SK-MEL-5 (cell line): ENCODE results near the gene MYL11. TPM values are rescaled to one million over a fixed set of nuclear protein-coding genes. Genes with fewer than 3 reads are reported as not detected.

ENCODE experiments used
- DNase-seq: peaks from one replicate; pipeline ENCODE4 v3.0.0-alpha.2; 2016; ENCODE audit warnings: low read depth, low spot score
- in situ Hi-C: cut with HindIII; loops from 2 replicates; pipeline ENCODE4 v1.10.0; 2016; ENCODE audit warnings: low sequenced_read_pairs, high pct_unique_total_duplicates, low pct_unique_long_range_greater_than_20kb
- total RNA-seq: library from RNA; depleted of rRNA; stranded (reverse); fragments of >200 nt; shearing (Covaris generic); gene quantifications from 2 replicates; pipeline ENCODE4 v1.2.3, GENCODE V29; 2014

Gene MYL11
- total RNA-seq, 1 experiment from 2014 or later, result not detected

DNA sequence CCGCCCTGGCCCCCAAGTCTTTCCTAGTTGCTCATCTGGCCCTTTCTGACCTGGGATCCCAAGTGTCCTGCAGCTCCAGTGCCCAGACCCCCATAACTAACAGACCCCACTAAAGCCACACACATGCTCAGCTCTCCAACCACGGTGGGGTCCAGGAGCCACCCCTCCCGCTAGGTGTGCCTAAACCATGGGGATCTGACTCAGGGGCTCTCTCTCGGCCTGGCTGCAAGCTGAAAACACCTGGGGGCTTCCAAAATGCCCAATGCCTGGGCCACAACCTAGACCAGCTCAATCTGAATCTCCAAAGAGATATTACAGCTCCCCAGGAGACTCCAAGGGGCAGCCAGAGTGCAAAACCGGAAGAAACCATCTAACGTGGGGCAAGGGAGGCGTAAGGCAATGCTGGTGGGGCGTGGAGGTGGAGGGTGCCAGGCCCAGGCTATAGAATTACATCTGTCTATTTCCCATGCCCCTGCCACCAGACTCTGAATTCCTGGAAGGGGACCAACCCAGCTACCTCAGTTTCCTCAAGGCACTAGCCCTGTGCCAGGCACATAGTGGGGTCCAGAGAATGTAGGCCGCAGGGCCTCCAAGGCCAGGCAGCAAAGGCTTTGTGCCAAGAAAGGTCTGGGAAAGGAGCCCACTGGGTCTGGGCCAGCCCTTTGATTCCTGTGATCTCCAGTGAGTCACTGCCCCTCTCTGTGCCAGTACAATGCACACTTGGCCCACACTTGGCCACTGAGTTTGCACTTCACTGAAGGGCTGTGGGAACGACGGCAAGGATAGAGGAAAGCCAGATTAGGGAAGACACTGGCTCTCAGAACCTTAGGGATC, 22.8 kb upstream of the MYL11 start:
- no peak for DNase-seq
- in situ Hi-C loops, result no loop called here

GRCh38 chr16:30352488-30353401, 21.9 kb upstream of the MYL11 start:
- in situ Hi-C loops, result no loop called here
- peak; percentile 22 for DNase-seq

- DNase-seq, result no peak
- in situ Hi-C loops, result no loop called here
Observed at GRCh38 chr16:30353438-30354129, 21.0 kb upstream of the MYL11 start.

- in situ Hi-C loops, result no loop called here
- no peak for DNase-seq
Observed at GRCh38 chr16:30354423-30355143, 20.0 kb upstream of the MYL11 start.

DNA sequence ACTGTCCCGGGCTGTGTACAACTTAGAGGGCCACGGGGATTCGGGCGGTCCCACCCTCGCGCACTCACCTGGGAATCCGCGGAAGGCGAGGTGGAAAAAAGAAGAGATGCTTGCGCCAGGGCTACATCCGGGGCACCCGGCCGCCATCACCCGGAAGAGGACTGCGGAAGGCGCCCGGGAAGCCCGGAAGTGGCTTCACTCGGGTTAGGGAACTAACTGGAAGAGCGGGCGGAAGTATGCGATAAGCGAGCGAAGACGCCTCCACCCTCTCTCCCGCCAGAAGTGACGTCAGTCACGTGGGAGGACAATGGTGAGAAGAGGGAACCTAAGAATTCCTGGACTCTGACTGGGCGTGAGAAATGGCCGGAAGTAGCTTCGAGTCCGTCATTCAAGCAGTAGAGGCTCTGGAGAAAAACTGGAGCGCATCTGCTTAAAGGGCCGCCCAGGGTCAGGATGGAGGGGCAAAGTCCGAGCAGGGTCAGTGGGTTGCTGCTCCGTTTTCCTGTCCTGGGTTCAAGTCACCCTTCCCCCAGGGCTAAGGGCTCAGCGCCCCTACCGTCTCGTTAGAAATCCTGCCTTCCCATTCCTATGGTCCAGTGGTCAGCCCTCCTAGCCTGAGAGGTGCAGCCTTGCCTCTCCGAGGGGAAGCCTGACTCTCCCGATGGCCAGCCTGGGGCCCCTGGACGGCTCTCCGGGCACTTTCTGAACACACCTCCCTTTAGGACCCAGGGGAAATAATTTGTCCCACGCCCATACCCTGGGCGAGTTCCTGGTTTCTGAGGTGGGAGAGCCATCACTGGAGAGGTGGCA, 19.3 kb upstream of the MYL11 start, which contains the start of gene CD2BP2:
Gene CD2BP2 (minus strand): TSS at position 165 of the 810 bp plus-strand sequence. CDS start 627 bp downstream, outside the sequence.
- peak; percentile 98 for DNase-seq
- in situ Hi-C loops, result no loop called here

DNA sequence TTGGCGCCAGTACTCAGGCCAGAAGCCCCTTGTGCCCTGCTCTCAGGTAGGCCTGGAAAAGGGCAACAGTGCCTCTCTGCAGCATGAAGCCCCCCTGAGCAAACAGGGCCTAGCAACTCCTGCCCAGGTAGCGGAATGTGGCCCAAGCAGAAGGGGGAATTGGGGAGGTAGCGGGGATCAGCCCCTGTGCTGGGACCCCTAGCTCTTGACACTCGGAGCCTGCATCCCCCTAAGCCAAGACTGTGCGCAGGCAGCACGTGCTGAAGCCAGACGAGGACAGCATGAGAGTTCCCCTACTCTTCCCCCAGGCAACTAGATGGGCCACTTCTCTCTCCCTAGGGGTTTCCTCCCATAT, 18.7 kb upstream of the MYL11 start:
- in situ Hi-C loops, result no loop called here
- no peak for DNase-seq

- no peak for DNase-seq
- in situ Hi-C loops, result no loop called here
Observed at GRCh38 chr16:30356401-30357084, 18.1 kb upstream of the MYL11 start.

GRCh38 chr16:30357085-30357714, 17.4 kb upstream of the MYL11 start:
- DNase-seq, result no peak
- in situ Hi-C loops, result no loop called here

GRCh38 chr16:30357715-30358576, 16.7 kb upstream of the MYL11 start:
- in situ Hi-C loops, result no loop called here
- DNase-seq, result no peak

- no peak for DNase-seq
- in situ Hi-C loops, result no loop called here
Observed at GRCh38 chr16:30358577-30358936, 16.0 kb upstream of the MYL11 start.

DNA sequence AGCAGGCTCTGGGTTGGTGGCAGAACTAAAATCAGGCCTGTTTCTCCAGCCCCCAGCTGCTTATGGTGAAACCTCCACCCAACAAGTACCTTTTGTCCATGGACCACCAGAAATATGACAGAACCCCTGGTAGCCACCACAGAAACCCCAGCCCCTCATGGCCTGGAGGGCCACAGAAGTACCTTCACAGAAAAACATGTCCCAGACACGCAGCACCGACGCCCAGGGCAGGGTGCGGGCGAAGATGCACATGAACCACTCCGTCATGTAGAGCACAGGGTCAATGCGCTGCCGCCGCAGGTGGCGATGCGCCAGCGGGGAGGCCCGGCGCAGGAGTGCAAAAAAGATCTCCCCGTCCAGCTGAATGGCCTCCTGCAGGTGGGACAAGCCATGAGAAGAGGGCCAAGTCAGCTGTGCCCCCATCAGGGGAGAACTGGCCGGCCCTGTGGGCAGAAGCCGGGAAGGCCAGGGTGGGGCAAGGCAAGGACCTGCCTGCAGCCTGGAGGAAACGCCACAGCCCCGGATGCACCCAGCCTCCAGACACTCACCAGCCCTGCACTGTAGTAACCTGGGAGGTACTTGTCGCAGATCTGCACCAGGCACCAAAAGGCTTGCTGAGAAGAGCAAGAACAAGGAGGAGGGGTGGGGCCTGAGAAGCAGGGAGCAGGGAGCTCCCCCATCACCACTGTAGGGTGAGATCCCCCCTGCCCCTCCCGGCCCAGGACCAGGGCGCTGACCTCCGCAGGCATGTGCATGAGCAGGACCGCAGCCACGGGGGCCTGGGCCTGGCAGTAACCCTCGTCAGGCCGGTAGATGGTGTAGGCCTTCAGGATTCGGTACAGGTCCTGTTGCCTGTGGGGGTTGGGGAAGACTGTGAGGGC, 15.4 kb upstream of the MYL11 start:
- DNase-seq, result no peak
- in situ Hi-C loops, result no loop called here

- in situ Hi-C loops, result no loop called here
- DNase-seq, result no peak
Observed at GRCh38 chr16:30359871-30360170, 14.8 kb upstream of the MYL11 start.

- no peak for DNase-seq
- in situ Hi-C loops, result no loop called here
Observed at GRCh38 chr16:30361180-30361579, 13.4 kb upstream of the MYL11 start.

DNA sequence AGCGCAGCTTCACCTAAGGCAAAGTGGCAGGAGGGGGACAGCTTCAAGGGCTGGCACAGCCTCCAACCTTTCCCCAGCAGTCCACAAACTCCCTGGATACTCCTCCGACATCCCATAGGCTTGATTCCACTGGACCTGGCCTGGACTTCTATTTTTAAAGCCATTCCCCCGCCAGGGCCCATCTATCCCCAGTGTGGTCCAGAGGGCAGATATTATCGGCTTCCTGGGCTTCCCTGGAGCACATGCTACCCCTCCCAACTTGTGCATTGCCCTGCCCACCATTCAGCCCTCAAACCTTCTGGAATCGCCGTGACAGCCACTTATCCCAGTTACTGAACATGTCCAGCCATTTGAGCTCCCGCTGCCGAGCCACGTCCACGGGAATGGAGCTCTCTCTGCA, 9.4 kb upstream of the MYL11 start:
- DNase-seq, result no peak
- in situ Hi-C loops, result no loop called here
